ENCODE measurements around the gene POMT1. TPM values are rescaled to one million over a fixed set of nuclear protein-coding genes. Genes with fewer than 3 reads are reported as not detected.

Gene POMT1
- total RNA-seq, 1 experiment from 2014 or later = 15.8 TPM

- no peak for TF ChIP-seq CTCF (IDR thresholded peaks at IDR 0.05; ENCODE audit: unreplicated experiment)
- H3K9me3 Mint-ChIP-seq (ENCODE audit: low read depth, unreplicated experiment) = no peaks in the 10 kb centered on the region
- CTCF ChIA-PET = no interaction called here
- DNase-seq = no peak
- peaks cover 10% of the 10 kb centered on the region for H3K36me3 Mint-ChIP-seq (ENCODE audit: insufficient read depth, unreplicated experiment)
- H3K4me1 Mint-ChIP-seq (ENCODE audit: low read depth, unreplicated experiment) = no peaks in the 10 kb centered on the region
- no peaks in the 10 kb centered on the region for H3K27me3 Mint-ChIP-seq (ENCODE audit: unreplicated experiment)
- intact Hi-C loops (cut with micrococcal nuclease; ENCODE audit: unreplicated experiment) = no loop called here
- H3K27ac Mint-ChIP-seq (ENCODE audit: unreplicated experiment) = no peak overlapping the region
- BruUV-seq (replicated peaks) = no TSS peak
- no peak overlapping the region for H3K4me3 Mint-ChIP-seq (ENCODE audit: low read depth, unreplicated experiment)
Observed at GRCh38 chr9:131534721-131535237, 32.1 kb downstream of the POMT1 start.

GRCh38 chr9:131537946-131538345, 35.2 kb downstream of the POMT1 start:
- CTCF ChIA-PET = no interaction called here

GRCh38 chr9:131539223-131539923, 36.7 kb downstream of the POMT1 start:
- no peaks in the 10 kb centered on the region for H3K36me3 Mint-ChIP-seq (ENCODE audit: insufficient read depth, unreplicated experiment)
- no peak for TF ChIP-seq CTCF (IDR thresholded peaks at IDR 0.05; ENCODE audit: unreplicated experiment)
- BruUV-seq (replicated peaks) = no TSS peak
- CTCF ChIA-PET = no interaction called here
- H3K27me3 Mint-ChIP-seq (ENCODE audit: unreplicated experiment) = no peaks in the 10 kb centered on the region
- H3K4me3 Mint-ChIP-seq (ENCODE audit: low read depth, unreplicated experiment) = no peak overlapping the region
- no peak for DNase-seq
- intact Hi-C loops (cut with micrococcal nuclease; ENCODE audit: unreplicated experiment) = no loop called here
- no peaks in the 10 kb centered on the region for H3K4me1 Mint-ChIP-seq (ENCODE audit: low read depth, unreplicated experiment)
- no peak overlapping the region for H3K27ac Mint-ChIP-seq (ENCODE audit: unreplicated experiment)
- H3K9me3 Mint-ChIP-seq (ENCODE audit: low read depth, unreplicated experiment) = peaks cover 2% of the 10 kb centered on the region

More at GRCh38 chr9:131537946-131538345, 35.2 kb downstream of the POMT1 start:
- no peaks in the 10 kb centered on the region for H3K4me1 Mint-ChIP-seq (ENCODE audit: low read depth, unreplicated experiment)
- DNase-seq = no peak
- H3K27ac Mint-ChIP-seq (ENCODE audit: unreplicated experiment) = no peak overlapping the region
- peaks cover 2% of the 10 kb centered on the region for H3K9me3 Mint-ChIP-seq (ENCODE audit: low read depth, unreplicated experiment)
- intact Hi-C loops (cut with micrococcal nuclease; ENCODE audit: unreplicated experiment) = no loop called here
- no TSS peak for BruUV-seq (replicated peaks)
- no peak overlapping the region for H3K4me3 Mint-ChIP-seq (ENCODE audit: low read depth, unreplicated experiment)
- no peaks in the 10 kb centered on the region for H3K36me3 Mint-ChIP-seq (ENCODE audit: insufficient read depth, unreplicated experiment)
- no peak for TF ChIP-seq CTCF (IDR thresholded peaks at IDR 0.05; ENCODE audit: unreplicated experiment)
- H3K27me3 Mint-ChIP-seq (ENCODE audit: unreplicated experiment) = no peaks in the 10 kb centered on the region

- intact Hi-C loops (cut with micrococcal nuclease; ENCODE audit: unreplicated experiment) = no loop called here
- peaks cover 13% of the 10 kb centered on the region for H3K27me3 Mint-ChIP-seq (ENCODE audit: unreplicated experiment)
- no peak for TF ChIP-seq CTCF (IDR thresholded peaks at IDR 0.05; ENCODE audit: unreplicated experiment)
- H3K36me3 Mint-ChIP-seq (ENCODE audit: insufficient read depth, unreplicated experiment) = no peaks in the 10 kb centered on the region
- CTCF ChIA-PET = no interaction called here
- H3K4me3 Mint-ChIP-seq (ENCODE audit: low read depth, unreplicated experiment) = no peak overlapping the region
- H3K9me3 Mint-ChIP-seq (ENCODE audit: low read depth, unreplicated experiment) = peaks cover 2% of the 10 kb centered on the region
- DNase-seq = no peak
- no peaks in the 10 kb centered on the region for H3K4me1 Mint-ChIP-seq (ENCODE audit: low read depth, unreplicated experiment)
- no TSS peak for BruUV-seq (replicated peaks)
- H3K27ac Mint-ChIP-seq (ENCODE audit: unreplicated experiment) = no peak overlapping the region
Observed at GRCh38 chr9:131543141-131543540, 40.4 kb downstream of the POMT1 start.
